LNCAP (cell line): Measurements from ENCODE around the gene CACNA1I.

Experiments
- CTCF ChIP-seq: fragments of 450-650 bp; IDR thresholded peaks from 2 replicates; pipeline ENCODE4 v1.5.1; 2017; ENCODE audit warnings: mild to moderate bottlenecking

CACNA1I gene

GRCh38 chr22:39612811-39613548 is 42.4 kb downstream of the CACNA1I start:
- TF ChIP-seq CTCF: no peak

- no peak for TF ChIP-seq CTCF
Measured at GRCh38 chr22:39613549-39613921, 43.0 kb downstream of the CACNA1I start.

DNA sequence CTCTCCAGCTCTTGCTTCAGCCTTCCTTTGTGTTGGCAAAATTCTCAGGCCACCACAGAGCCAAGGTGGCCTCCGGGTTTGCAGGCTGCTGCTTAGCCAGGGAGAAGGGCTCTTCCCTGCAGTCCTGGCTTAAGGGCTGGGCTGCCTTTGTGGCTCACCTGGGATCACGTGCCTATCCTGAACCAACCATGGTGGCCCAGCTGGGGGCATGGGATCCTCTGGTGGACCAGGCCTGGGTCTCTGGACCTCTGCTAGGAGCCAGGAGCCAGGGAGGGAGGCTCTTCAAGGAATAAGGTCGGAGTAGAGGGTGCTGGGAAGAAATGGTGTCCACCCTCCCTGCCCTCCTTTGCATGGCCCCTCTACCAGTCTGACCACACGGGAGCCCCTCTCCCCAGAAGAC is 43.9 kb downstream of the CACNA1I start:
- no peak for TF ChIP-seq CTCF

DNA sequence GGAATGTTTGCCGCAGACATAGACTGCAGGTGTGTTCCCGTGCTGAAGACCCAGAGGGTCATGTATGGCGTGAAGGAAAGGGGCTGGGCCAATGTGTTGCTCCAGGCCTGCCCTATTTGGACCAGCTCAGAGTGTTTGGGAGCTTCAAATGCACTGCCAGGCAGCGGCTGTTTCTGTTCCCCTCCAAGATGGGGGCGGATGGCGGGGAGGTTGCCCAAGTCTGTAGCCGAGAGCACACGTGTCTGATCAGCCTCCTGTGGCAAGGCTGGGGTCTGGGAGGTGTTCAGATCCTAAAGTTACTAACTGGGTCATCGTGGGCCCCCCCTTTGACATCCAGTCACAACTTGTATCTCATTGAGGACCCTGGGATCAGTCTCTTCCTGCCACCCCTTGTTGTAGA is 45.5 kb downstream of the CACNA1I start:
- TF ChIP-seq CTCF: no peak

- no peak for TF ChIP-seq CTCF
Measured at GRCh38 chr22:39616781-39617180, 46.2 kb downstream of the CACNA1I start.

GRCh38 chr22:39617342-39617741 is 46.8 kb downstream of the CACNA1I start:
- TF ChIP-seq CTCF: no peak

DNA sequence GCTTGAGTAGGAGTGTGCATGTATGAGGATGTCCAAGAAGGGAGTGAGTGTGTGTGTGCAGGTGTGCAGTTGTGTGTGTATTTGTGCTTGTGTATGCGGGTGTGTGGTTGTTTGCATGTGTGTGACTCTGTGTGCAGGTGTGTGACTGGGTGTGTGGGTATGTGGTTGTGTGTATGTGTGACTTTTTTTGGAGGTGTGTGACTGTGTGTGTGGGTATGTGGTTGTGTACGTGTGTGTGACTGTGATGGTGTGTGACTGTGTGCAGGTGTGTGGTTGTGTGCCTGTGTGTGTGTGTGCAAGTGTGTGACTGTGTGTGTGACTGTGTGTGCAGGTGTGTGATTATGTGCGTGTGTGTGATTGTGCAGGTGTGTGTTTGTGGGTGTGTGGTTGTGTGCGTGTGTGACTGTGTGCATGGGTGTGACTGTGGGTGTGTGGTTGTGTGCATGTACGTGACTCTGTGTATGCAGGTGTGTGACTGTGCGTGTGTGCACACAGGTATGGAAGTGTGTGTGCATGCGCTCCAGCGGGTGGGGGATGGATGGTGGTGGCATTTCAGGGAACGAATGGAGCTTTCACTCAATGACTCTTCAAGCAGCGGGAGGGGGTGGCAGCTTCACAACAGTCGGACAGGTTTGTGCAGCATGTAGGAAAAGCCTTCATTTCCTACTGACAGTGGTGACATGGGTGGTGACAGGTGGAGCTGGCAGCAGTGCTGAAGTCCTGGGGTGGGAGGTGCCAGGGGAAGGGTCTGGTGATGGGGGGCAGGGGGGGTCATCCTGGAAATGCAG is 47.6 kb downstream of the CACNA1I start:
- no peak for TF ChIP-seq CTCF
